Uterus (tissue), 2 donors: ENCODE data around the gene PEMT.

Experiments
- CTCF ChIP-seq, 4 experiments: fragments of 200-600 bp in 2 of 4; fragments of 450-650 bp in 2 of 4; sonication (generic) in 2 of 4; IDR thresholded peaks; one replicate each; pipeline ENCODE4 v1.5.1; 2016 to 2019; ENCODE audit warnings: antibody characterized with exemption in 4 of 4, mild to moderate bottlenecking in 2 of 4, moderate library complexity in 1 of 4
- POLR2A ChIP-seq, 2 donors: fragments of 450-650 bp; IDR thresholded peaks; one replicate each; pipeline ENCODE4 v1.6.1; 2016; ENCODE audit warnings: antibody characterized with exemption in 2 of 2, mild to moderate bottlenecking in 1 of 2, moderate library complexity in 1 of 2

- TF ChIP-seq CTCF (IDR thresholded peaks at IDR 0.05): peak; percentile 60 to 83 (median 73)
- no peak for TF ChIP-seq POLR2A (IDR thresholded peaks at IDR 0.05)
Measured at GRCh38 chr17:17613708-17614114, 22.2 kb upstream of the PEMT start.
